GM21360 (cell line): ENCODE data around the gene CD200R1.

ENCODE experiments used
- ATAC-seq: cut with Tn5 transposase; IDR thresholded peaks from one replicate; pipeline ENCODE4 v1.9.1; 2021; ENCODE audit warnings: mild to moderate bottlenecking, moderate library complexity; ENCODE audit not compliant: unreplicated experiment

Gene CD200R1

GRCh38 chr3:112894258-112894657, 80.6 kb downstream of the CD200R1 start:
- no peak for ATAC-seq

GRCh38 chr3:112889357-112889756, 85.5 kb downstream of the CD200R1 start:
- ATAC-seq = no peak

GRCh38 chr3:112888381-112889085, 86.4 kb downstream of the CD200R1 start:
- no peak for ATAC-seq

- ATAC-seq = no peak
Measured at GRCh38 chr3:112884678-112885290, 90.1 kb downstream of the CD200R1 start.

- no peak for ATAC-seq
Measured at GRCh38 chr3:112881891-112882290, 93.0 kb downstream of the CD200R1 start.

- ATAC-seq = no peak
Measured at GRCh38 chr3:112875561-112875960, 99.3 kb downstream of the CD200R1 start.

GRCh38 chr3:112874725-112875124, 100.2 kb downstream of the CD200R1 start:
- no peak for ATAC-seq

- peak; percentile 51 for ATAC-seq
Measured at GRCh38 chr3:112873632-112874031, 101.3 kb downstream of the CD200R1 start.

GRCh38 chr3:112871735-112872134, 103.2 kb downstream of the CD200R1 start:
- ATAC-seq = no peak
